ENCODE results near the gene ATP5MG. TPM values are rescaled to one million over a fixed set of nuclear protein-coding genes. Genes with fewer than 3 reads are reported as not detected.
"Not testable (repeated sequence)": the region's sequence is repeated elsewhere in the genome, so short reads cannot be mapped to it uniquely, and the experiment has no call there.

ATP5MG gene
- total RNA-seq, 1 experiment from 2014 or later, result 205 TPM

DNA sequence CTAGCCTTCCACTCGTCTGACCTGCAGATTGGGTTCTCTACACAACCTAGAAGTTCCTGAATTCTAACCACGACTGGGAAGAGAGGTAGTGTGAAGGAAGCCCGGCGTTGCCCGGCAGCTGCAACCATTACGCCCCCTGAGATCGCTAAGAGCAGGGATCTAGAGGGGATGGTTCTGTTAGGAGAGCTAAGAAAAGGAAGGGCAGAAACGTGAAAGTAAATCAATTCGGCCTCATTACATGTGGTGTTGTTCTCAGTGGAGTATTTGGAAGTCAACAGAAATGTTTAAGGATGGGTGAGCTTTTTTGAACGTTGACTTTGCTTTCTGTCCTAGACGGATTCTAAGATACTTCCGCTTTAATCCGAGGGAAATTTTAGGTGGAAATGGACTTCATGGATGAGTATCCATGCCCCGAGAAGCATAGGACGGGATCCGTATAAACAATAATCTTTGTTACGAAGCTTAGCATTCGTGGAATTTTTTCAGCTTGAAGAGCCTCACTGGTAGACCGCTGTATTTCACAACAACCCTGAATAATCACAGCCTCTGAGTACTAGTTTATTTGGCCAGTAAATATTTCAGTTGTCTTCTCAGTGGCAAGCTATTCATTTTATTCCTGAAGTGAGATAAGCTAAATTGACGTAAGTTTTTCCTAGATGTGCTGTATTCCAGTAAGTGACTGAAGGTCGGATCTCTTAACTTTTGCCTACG, 629 bp downstream of the ATP5MG start:
- peaks cover 10 to 20% of the 10 kb centered on the region in 2 experiments; a peak in 3 of 4 replicates for H3K4me1 ChIP-seq (ENCODE audit: control insufficient read depth in 1 of 2, insufficient read depth in 2 of 2, low read length in 2 of 2)
- H3K36me3 ChIP-seq (ENCODE audit: control insufficient read depth in 1 of 2, insufficient read depth in 2 of 2, low read length in 2 of 2), result peaks cover 10 to 11% of the 10 kb centered on the region in 2 experiments; a peak in 3 of 4 replicates
- H3K9me2 ChIP-seq (ENCODE audit: insufficient read depth), result no peaks in the 10 kb centered on the region
- H3K9ac ChIP-seq (ENCODE audit: low read length), result peak overlapping the region; percentile 84
- RAD21 ChIA-PET (ENCODE audit: low non-redundant PET in 1 of 2, low total read pairs in 2 of 2, uncharacterized antibody in 2 of 2, unreplicated experiment in 2 of 2), result no interaction called here
- no peak overlapping the region for H2AFZ ChIP-seq (ENCODE audit: low read depth, low read length, poor library complexity, severe bottlenecking)
- TSS peak; percentile 62 for BruUV-seq (replicated peaks)
- ATAC-seq (peak; percentile 36), DNase-seq (ENCODE audit: low read depth, low spot score) (no peak)
- peaks cover 8% of the 10 kb centered on the region; the same call in 1 of the 2 replicates for H4K20me1 ChIP-seq (ENCODE audit: insufficient read depth)
- intact Hi-C loops (cut with micrococcal nuclease), result loop anchor here (1.0 kb wide), 1 partner anchor 34 kb away; the partner anchor contains the start of gene KMT2A
- CTCF ChIA-PET, result no interaction called here
- peak overlapping the region; percentile 81 for H3K4me2 ChIP-seq (ENCODE audit: low read length)
- no peaks in the 10 kb centered on the region for H3K9me3 ChIP-seq (ENCODE audit: control insufficient read depth in 1 of 2, insufficient read depth in 1 of 2, low read depth in 1 of 2, low read length in 2 of 2)
- peaks cover 58% of the 10 kb centered on the region for H3K79me2 ChIP-seq (ENCODE audit: insufficient read depth, low read length)
- peak; percentile 54 for TF ChIP-seq ZFX (IDR thresholded peaks at IDR 0.05)
- TF ChIP-seq TCF7L2 (IDR thresholded peaks at IDR 0.05; ENCODE audit: borderline replicate concordance, extremely low read depth, insufficient read depth, insufficient read length), result no peak
- peak overlapping the region; percentile 64 to 87 for H3K4me3 ChIP-seq (replicated peaks in 1 of 2; ENCODE audit: low read depth in 1 of 2, low read length in 2 of 2)
- H3K27me3 ChIP-seq (ENCODE audit: insufficient read depth, low read length), result no peaks in the 10 kb centered on the region
- POLR2A ChIA-PET, result no interaction called here
- peak overlapping the region; percentile 75 for H3K27ac ChIP-seq (ENCODE audit: low read depth, low read length)

DNA sequence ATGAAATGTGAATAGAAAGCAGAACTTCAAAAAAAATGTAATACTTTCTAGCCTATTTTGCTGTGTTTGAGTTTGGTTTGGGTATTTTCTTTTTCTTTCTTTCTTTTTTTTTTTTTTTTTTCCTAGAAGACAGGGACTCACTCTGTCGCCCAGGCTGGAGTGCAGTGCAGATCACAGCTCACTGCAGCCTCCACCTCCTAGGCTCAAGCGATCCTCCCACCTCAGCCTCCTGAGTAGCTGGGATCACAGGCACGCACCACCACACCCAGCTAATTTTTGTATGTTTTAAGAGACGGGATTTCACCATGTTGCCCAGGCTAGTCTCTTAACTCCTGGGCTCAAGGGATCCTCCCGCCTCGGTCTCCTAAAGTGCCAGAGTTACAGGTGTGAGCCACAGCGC, 1.2 kb downstream of the ATP5MG start:
- H2AFZ ChIP-seq (ENCODE audit: low read depth, low read length, poor library complexity, severe bottlenecking); H3K9me2 ChIP-seq (ENCODE audit: insufficient read depth); RAD21 ChIA-PET (ENCODE audit: low non-redundant PET in 1 of 2, low total read pairs in 2 of 2, uncharacterized antibody in 2 of 2, unreplicated experiment in 2 of 2); CTCF ChIA-PET; POLR2A ChIA-PET; H3K9me3 ChIP-seq (ENCODE audit: control insufficient read depth in 1 of 2, insufficient read depth in 1 of 2, low read depth in 1 of 2, low read length in 2 of 2); H4K20me1 ChIP-seq (ENCODE audit: insufficient read depth); intact Hi-C loops (cut with micrococcal nuclease); ATAC-seq; H3K27me3 ChIP-seq (ENCODE audit: insufficient read depth, low read length); DNase-seq (ENCODE audit: low read depth, low spot score); BruUV-seq (replicated peaks): not testable (repeated sequence)
- Histone ChIP-seq H3K4me1 (ENCODE audit: control insufficient read depth in 1 of 2, insufficient read depth in 2 of 2, low read length in 2 of 2) (peaks cover 10 to 20% of the 10 kb centered on the region in 2 experiments; a peak in 3 of 4 replicates), H3K4me3 (replicated peaks in 1 of 2; ENCODE audit: low read depth in 1 of 2, low read length in 2 of 2) (peak overlapping the region; percentile 64 to 87), H3K36me3 (ENCODE audit: control insufficient read depth in 1 of 2, insufficient read depth in 2 of 2, low read length in 2 of 2) (peaks cover 15 to 17% of the 10 kb centered on the region in 2 experiments; a peak in 3 of 4 replicates), H3K4me2 (ENCODE audit: low read length) (peak overlapping the region; percentile 81), H3K9ac (ENCODE audit: low read length) (peak overlapping the region; percentile 84), H3K79me2 (ENCODE audit: insufficient read depth, low read length) (peaks cover 63% of the 10 kb centered on the region), H3K27ac (ENCODE audit: low read depth, low read length) (peak overlapping the region; percentile 75; the same call in 1 of the 2 replicates)
